Keratinocyte (primary cell): Measurements from ENCODE around the gene MYCBPAP. TPM values are rescaled to one million over a fixed set of nuclear protein-coding genes. Genes with fewer than 3 reads are reported as not detected.

Experiments
- DNase-seq: peaks from one replicate; pipeline ENCODE4 v3.0.0-alpha.2; 2011; ENCODE audit warnings: low read depth, missing footprints, low spot score
- FAIRE-seq: peaks from 2 replicates; lab custom pipeline; 2011; peaks lifted over from hg19 to GRCh38; lab: Jason Lieb, UNC
- H2AFZ ChIP-seq: 2 replicates; pipeline ENCODE4 v1.6.0; 2012; ENCODE audit warnings: low read length, control low read depth, inconsistent platforms; ENCODE audit not compliant: control insufficient read depth
- H3K27ac ChIP-seq: 2 replicates; pipeline ENCODE4 v1.5.1; 2011; ENCODE audit warnings: low read length; ENCODE audit not compliant: control insufficient read depth, insufficient read depth
- H3K27me3 ChIP-seq: 3 replicates; pipeline ENCODE4 v1.6.0; 2011; ENCODE audit warnings: low read length; ENCODE audit not compliant: control insufficient read depth, insufficient read depth; ENCODE audit errors: extremely low read depth
- H3K36me3 ChIP-seq, 2 experiments: 2 replicates in 1 of 2; 3 replicates in 1 of 2; pipeline ENCODE4 v1.5.1; 2011; ENCODE audit warnings: low read length in 2 of 2, mild to moderate bottlenecking in 1 of 2; ENCODE audit not compliant: control insufficient read depth in 2 of 2, insufficient read depth in 2 of 2; ENCODE audit errors: extremely low read depth in 1 of 2
- H3K4me1 ChIP-seq: 3 replicates; pipeline ENCODE4 v1.5.1; 2011; ENCODE audit warnings: low read length; ENCODE audit not compliant: control insufficient read depth, insufficient read depth; ENCODE audit errors: extremely low read depth
- H3K4me2 ChIP-seq: 3 replicates; pipeline ENCODE4 v1.6.0; 2011; ENCODE audit warnings: low read depth, low read length; ENCODE audit not compliant: control insufficient read depth, insufficient read depth; ENCODE audit errors: extremely low read depth
- H3K4me3 ChIP-seq, 3 experiments: fragments of 200-600 bp in 1 of 3; sonication (generic) in 1 of 3; 2 replicates in 2 of 3; 3 replicates in 1 of 3; pipeline ENCODE4 v1.5.1; 2011 to 2016; ENCODE audit warnings: low read length in 3 of 3, mild to moderate bottlenecking in 3 of 3, control low read depth in 2 of 3, inconsistent platforms in 1 of 3, low read depth in 1 of 3, mixed read lengths in 1 of 3, mixed run types in 1 of 3, moderate library complexity in 1 of 3; ENCODE audit not compliant: control insufficient read depth in 2 of 3, insufficient read depth in 2 of 3; ENCODE audit errors: extremely low read depth in 1 of 3
- H3K79me2 ChIP-seq: 2 replicates; pipeline ENCODE4 v1.6.0; 2012; ENCODE audit warnings: low read length; ENCODE audit not compliant: control insufficient read depth, insufficient read depth
- H3K9ac ChIP-seq: 3 replicates; pipeline ENCODE4 v1.6.0; 2011; ENCODE audit warnings: low read length; ENCODE audit not compliant: control insufficient read depth, insufficient read depth; ENCODE audit errors: extremely low read depth
- H3K9me1 ChIP-seq: 3 replicates; pipeline ENCODE4 v1.6.0; 2011; ENCODE audit warnings: low read length; ENCODE audit not compliant: control insufficient read depth, insufficient read depth; ENCODE audit errors: extremely low read depth
- H3K9me3 ChIP-seq: 2 replicates; pipeline ENCODE4 v1.5.1; 2012; ENCODE audit warnings: low read depth, low read length; ENCODE audit not compliant: control insufficient read depth
- H4K20me1 ChIP-seq: 3 replicates; pipeline ENCODE4 v1.6.0; 2011; ENCODE audit warnings: low read length; ENCODE audit not compliant: control insufficient read depth, insufficient read depth; ENCODE audit errors: extremely low read depth
- EZH2 ChIP-seq: IDR thresholded peaks from one replicate; pipeline ENCODE4 v1.6.1; 2012; ENCODE audit warnings: inconsistent platforms, mild to moderate bottlenecking, low read length, moderate library complexity
- dilution Hi-C: fragments of 300-500 bp; cut with MboI; formaldehyde crosslinking; loops from one replicate; pipeline ENCODE4 v1.7.0; 2020; ENCODE audit warnings: low sequenced_read_pairs; ENCODE audit not compliant: extremely low pct_ligation_motif_present
- polyA plus RNA-seq, 5 experiments: library from polyadenylated mRNA; depleted of rRNA in 3 of 5; stranded (reverse) in 3 of 5; stranded (forward) in 1 of 5; unstranded in 1 of 5; fragments of >200 nt; gene quantifications; 1 replicate in 1 of 5; 2 replicates in 3 of 5; 3 replicates in 1 of 5; pipeline versions ENCODE4 v1.2.1 to v1.2.3, GENCODE V29; 2011 to 2012; ENCODE audit warnings: missing spikeins in 2 of 5, low read depth in 1 of 5, low replicate concordance in 1 of 5
- TF ChIP-seq, protein P1 (sequence below), 3 experiments: IDR thresholded peaks in 1 of 3; conservative IDR thresholded peaks in 1 of 3; optimal IDR thresholded peaks in 1 of 3; 2 replicates in 2 of 3; 3 replicates in 1 of 3; pipeline versions ENCODE3 to v1.5.1; 2011; ENCODE audit warnings: low read length in 3 of 3, mild to moderate bottlenecking in 3 of 3, moderate library complexity in 2 of 3, control low read depth in 1 of 3, inconsistent platforms in 1 of 3; ENCODE audit not compliant: insufficient read depth in 2 of 3; ENCODE audit errors: extremely low read depth in 1 of 3

Gene MYCBPAP
- polyA plus RNA-seq, 1 donor (not counting 4 experiments of a cell fraction or from before 2014, with no cell fraction given): 9.5 TPM

GRCh38 chr17:50570528-50570927 is 62.3 kb downstream of the MYCBPAP start:
- Histone ChIP-seq H3K4me3 (no peak overlapping the region), H3K9me1 (no peaks in the 10 kb centered on the region)
- FAIRE-seq: no peak

GRCh38 chr17:50571681-50572080 is 63.4 kb downstream of the MYCBPAP start:
- dilution Hi-C loops: no loop called here
- Histone ChIP-seq H3K4me2 (no peak overlapping the region), H4K20me1 (no peaks in the 10 kb centered on the region), H3K27me3 (peaks cover 11% of the 10 kb centered on the region), H3K9ac (no peak overlapping the region), H3K9me3 (no peaks in the 10 kb centered on the region), H3K79me2 (no peaks in the 10 kb centered on the region), H3K36me3 (no peaks in the 10 kb centered on the region), H3K4me3 (no peak overlapping the region), H3K9me1 (no peaks in the 10 kb centered on the region), H3K4me1 (no peaks in the 10 kb centered on the region), H3K27ac (no peak overlapping the region), H2AFZ (no peak overlapping the region)
- TF ChIP-seq EZH2: no peak
- TF ChIP-seq, protein P1, sequence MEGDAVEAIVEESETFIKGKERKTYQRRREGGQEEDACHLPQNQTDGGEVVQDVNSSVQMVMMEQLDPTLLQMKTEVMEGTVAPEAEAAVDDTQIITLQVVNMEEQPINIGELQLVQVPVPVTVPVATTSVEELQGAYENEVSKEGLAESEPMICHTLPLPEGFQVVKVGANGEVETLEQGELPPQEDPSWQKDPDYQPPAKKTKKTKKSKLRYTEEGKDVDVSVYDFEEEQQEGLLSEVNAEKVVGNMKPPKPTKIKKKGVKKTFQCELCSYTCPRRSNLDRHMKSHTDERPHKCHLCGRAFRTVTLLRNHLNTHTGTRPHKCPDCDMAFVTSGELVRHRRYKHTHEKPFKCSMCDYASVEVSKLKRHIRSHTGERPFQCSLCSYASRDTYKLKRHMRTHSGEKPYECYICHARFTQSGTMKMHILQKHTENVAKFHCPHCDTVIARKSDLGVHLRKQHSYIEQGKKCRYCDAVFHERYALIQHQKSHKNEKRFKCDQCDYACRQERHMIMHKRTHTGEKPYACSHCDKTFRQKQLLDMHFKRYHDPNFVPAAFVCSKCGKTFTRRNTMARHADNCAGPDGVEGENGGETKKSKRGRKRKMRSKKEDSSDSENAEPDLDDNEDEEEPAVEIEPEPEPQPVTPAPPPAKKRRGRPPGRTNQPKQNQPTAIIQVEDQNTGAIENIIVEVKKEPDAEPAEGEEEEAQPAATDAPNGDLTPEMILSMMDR (optimal IDR thresholded peaks at IDR 0.05 in 1 of 3, IDR thresholded peaks at IDR 0.05 in 1 of 3, conservative IDR thresholded peaks at IDR 0.05 in 1 of 3; ENCODE audit: extremely low read depth in 1 of 3, insufficient read depth in 2 of 3, low read length in 3 of 3): no peak
- no peak for DNase-seq
- no peak for FAIRE-seq

More at GRCh38 chr17:50570528-50570927, 62.3 kb downstream of the MYCBPAP start:
- H2AFZ ChIP-seq: no peak overlapping the region
- H3K36me3 ChIP-seq: no peaks in the 10 kb centered on the region
- no peaks in the 10 kb centered on the region for H3K4me1 ChIP-seq
- no peak for DNase-seq
- H3K9ac ChIP-seq: no peak overlapping the region
- no peaks in the 10 kb centered on the region for H3K79me2 ChIP-seq
- TF ChIP-seq, protein P1 (optimal IDR thresholded peaks at IDR 0.05 in 1 of 3, IDR thresholded peaks at IDR 0.05 in 1 of 3, conservative IDR thresholded peaks at IDR 0.05 in 1 of 3; ENCODE audit: extremely low read depth in 1 of 3, insufficient read depth in 2 of 3, low read length in 3 of 3): no peak
- no peak for TF ChIP-seq EZH2
- H3K27ac ChIP-seq: no peak overlapping the region
- no peaks in the 10 kb centered on the region for H3K9me3 ChIP-seq
- peaks cover 15% of the 10 kb centered on the region for H3K27me3 ChIP-seq
- H4K20me1 ChIP-seq: no peaks in the 10 kb centered on the region
- dilution Hi-C loops: no loop called here
- H3K4me2 ChIP-seq: no peak overlapping the region
